ENCODE data around the gene NCOA1.
"Not testable (repeated sequence)": the region's sequence is repeated elsewhere in the genome, so short reads cannot be mapped to it uniquely, and the experiment has no call there.

NCOA1 gene

DNA sequence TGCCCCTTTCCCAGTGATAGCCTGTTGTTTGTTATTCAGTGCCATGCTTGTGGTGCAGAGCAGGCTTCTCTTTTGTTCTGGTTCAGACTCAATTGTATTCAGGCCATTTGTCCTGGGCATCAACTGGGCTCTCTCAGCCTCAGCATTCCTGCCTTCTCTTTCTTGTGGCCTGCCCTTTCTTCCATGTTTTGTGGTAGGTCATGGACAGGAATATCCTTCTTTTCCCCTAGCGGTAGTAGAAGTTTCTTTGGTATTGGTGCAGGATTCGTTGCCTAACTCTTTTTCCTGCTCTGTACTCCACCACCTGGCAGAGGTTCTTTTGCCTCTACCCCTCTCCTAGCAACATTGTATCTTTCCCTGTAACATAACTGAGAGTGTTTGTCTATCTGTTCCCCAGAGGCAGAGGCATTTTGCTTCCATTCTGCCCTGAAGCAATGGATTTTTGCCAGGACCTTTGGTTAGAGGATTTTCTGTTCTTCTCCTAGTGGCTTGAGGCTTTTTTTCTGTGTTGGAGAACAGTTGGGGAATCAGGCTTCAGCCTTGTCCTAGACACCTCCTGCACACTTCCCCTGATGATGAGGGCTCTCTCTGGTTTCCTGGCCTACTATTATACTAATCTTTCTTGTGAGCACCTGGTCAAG, 68.5 kb downstream of the NCOA1 start:
- no CpG with 5 or more reads among the region's 2 CpGs for WGBS (ENCODE audit: insufficient coverage)
- no peaks in the 10 kb centered on the region for H3K27me3 ChIP-seq (replicated peaks in 2 of 5; ENCODE audit: control insufficient read depth in 4 of 5, insufficient read depth in 5 of 5, low read length in 4 of 5)
- H3K27ac ChIP-seq (ENCODE audit: insufficient read depth in 1 of 2, low read depth in 1 of 2, low read length in 2 of 2, poor library complexity in 1 of 2, severe bottlenecking in 2 of 2), result no peak overlapping the region
- H3K9me3 ChIP-seq (ENCODE audit: control extremely low read depth in 1 of 5, control insufficient read depth in 4 of 5, insufficient read depth in 2 of 5, low read depth in 1 of 5, low read length in 4 of 5), result peaks cover 2 to 11% (median 5%) of the 10 kb centered on the region in 5 experiments
- peaks cover 2 to 9% (median 5%) of the 10 kb centered on the region in 4 experiments for H3K36me3 ChIP-seq (ENCODE audit: control insufficient read depth in 4 of 4, insufficient read depth in 4 of 4, low read length in 3 of 4)
- no peak for DNase-seq
- no peaks in the 10 kb centered on the region for H3K4me1 ChIP-seq (ENCODE audit: control extremely low read depth in 1 of 4, control insufficient read depth in 4 of 4, insufficient read depth in 4 of 4, low read length in 3 of 4)
- ChIA-PET POLR2A (interaction anchor here (0.7 kb wide), 1 partner anchor 39 kb away, joined by 3 read pairs; no protein-coding TSS in a partner anchor), CTCF (no interaction called here)
- H3K4me3 ChIP-seq (ENCODE audit: control insufficient read depth in 1 of 7, extremely low read depth in 1 of 7, insufficient read depth in 4 of 7, low read depth in 2 of 7, low read length in 6 of 7), result no peak overlapping the region

DNA sequence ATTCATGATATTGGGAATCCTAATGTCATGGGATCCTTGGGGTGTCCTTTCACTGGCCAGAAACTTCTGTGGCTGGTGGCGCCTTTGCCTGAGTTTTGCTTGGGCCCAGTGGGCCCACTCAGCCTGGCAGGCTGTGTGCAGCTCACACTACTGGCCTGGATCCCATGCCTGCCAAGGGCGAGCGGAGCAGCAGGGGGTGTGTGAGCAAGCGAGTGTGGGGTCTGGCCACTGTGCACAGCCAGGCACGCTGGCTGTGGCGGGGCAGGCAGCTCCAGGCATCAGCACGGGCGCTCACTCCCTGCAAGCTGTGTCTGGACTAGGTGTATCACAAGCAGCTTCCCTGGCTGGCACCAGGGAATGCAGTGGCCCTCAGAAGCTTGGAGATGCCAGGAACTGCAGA, 74.5 kb downstream of the NCOA1 start:
- 100% methylated on average over 4 of the region's 8 CpGs for WGBS (ENCODE audit: insufficient coverage)
- POLR2A ChIA-PET, result no interaction called here
- CTCF ChIA-PET, result interaction anchor here (0.7 kb wide), 1 partner anchor 25 kb away, joined by 3 read pairs; no protein-coding TSS in a partner anchor

DNA sequence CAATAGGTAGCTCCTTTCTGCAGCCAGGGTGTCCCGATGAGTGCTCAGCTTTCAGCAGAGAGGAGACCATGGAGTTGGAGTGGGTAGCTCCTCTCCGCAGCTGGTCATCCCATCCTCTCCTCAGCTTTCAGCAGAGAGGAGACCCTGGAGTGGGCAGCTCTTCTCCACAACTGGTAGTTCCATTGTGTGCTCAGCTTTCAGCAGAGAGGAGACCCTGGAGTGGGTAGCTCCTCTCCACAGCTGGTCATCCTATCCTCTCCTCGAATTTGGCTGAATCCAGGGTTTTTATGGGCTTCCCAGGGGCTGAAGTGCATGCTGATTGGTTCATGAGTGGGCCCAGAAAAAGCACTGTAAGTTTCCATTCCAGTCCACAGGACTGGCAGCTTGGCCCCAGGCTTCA, 75.2 kb downstream of the NCOA1 start:
- H3K36me3 ChIP-seq (ENCODE audit: control insufficient read depth in 4 of 4, insufficient read depth in 4 of 4, low read length in 3 of 4), result peaks cover 11 to 26% (median 15%) of the 10 kb centered on the region in 4 experiments
- H3K4me1 ChIP-seq (ENCODE audit: control extremely low read depth in 1 of 4, control insufficient read depth in 4 of 4, insufficient read depth in 4 of 4, low read length in 3 of 4), result no peaks in the 10 kb centered on the region
- H3K27me3 ChIP-seq (replicated peaks in 2 of 5; ENCODE audit: control insufficient read depth in 4 of 5, insufficient read depth in 5 of 5, low read length in 4 of 5), result no peaks in the 10 kb centered on the region
- no peak overlapping the region for H3K4me3 ChIP-seq (ENCODE audit: control insufficient read depth in 1 of 7, extremely low read depth in 1 of 7, insufficient read depth in 4 of 7, low read depth in 2 of 7, low read length in 6 of 7)
- ChIA-PET CTCF (interaction anchor here (0.7 to 1.4 kb wide), 2 partner anchors 24 to 83 kb away, joined by 3 to 4 read pairs; no protein-coding TSS in a partner anchor), POLR2A (no interaction called here)
- no peak for DNase-seq
- 100% methylated on average over 3 of the region's 3 CpGs for WGBS (ENCODE audit: insufficient coverage)
- peaks cover 0 to 17% (median 13%) of the 10 kb centered on the region in 5 experiments for H3K9me3 ChIP-seq (ENCODE audit: control extremely low read depth in 1 of 5, control insufficient read depth in 4 of 5, insufficient read depth in 2 of 5, low read depth in 1 of 5, low read length in 4 of 5)
- no peak overlapping the region for H3K27ac ChIP-seq (ENCODE audit: insufficient read depth in 1 of 2, low read depth in 1 of 2, low read length in 2 of 2, poor library complexity in 1 of 2, severe bottlenecking in 2 of 2)

More for the DNA sequence above, 74.5 kb downstream of the NCOA1 start:
- no peak for DNase-seq
- peaks cover 11 to 26% (median 15%) of the 10 kb centered on the region in 4 experiments for H3K36me3 ChIP-seq (ENCODE audit: control insufficient read depth in 4 of 4, insufficient read depth in 4 of 4, low read length in 3 of 4)
- peaks cover 0 to 17% (median 13%) of the 10 kb centered on the region in 5 experiments for H3K9me3 ChIP-seq (ENCODE audit: control extremely low read depth in 1 of 5, control insufficient read depth in 4 of 5, insufficient read depth in 2 of 5, low read depth in 1 of 5, low read length in 4 of 5)
- no peaks in the 10 kb centered on the region for H3K4me1 ChIP-seq (ENCODE audit: control extremely low read depth in 1 of 4, control insufficient read depth in 4 of 4, insufficient read depth in 4 of 4, low read length in 3 of 4)
- H3K27me3 ChIP-seq (replicated peaks in 2 of 5; ENCODE audit: control insufficient read depth in 4 of 5, insufficient read depth in 5 of 5, low read length in 4 of 5), result no peaks in the 10 kb centered on the region
- no peak overlapping the region for H3K27ac ChIP-seq (ENCODE audit: insufficient read depth in 1 of 2, low read depth in 1 of 2, low read length in 2 of 2, poor library complexity in 1 of 2, severe bottlenecking in 2 of 2)
- H3K4me3 ChIP-seq (ENCODE audit: control insufficient read depth in 1 of 7, extremely low read depth in 1 of 7, insufficient read depth in 4 of 7, low read depth in 2 of 7, low read length in 6 of 7), result no peak overlapping the region

DNA sequence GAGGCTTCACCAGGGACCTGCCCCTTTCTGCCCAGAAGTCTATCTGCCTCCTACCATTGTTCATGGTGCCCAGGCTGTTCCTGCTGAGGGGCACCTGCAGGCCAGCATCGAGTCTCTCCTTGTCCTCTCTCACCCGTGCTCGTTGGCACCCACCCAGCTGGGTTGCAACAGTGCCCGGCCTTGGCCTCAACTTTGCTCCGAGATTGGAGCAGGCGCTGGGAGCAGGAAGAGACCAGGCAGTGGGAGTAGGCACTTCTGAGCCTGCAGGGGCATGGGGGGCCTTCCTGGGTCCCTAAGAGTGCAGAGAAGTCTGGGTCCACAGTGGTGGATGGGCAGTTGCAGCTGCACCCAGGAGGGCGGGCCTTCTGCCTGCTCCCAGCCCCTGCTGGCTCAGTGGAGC, 75.6 kb downstream of the NCOA1 start:
- 98% methylated on average over 6 of the region's 7 CpGs for WGBS (ENCODE audit: insufficient coverage)
- DNase-seq, result no peak
- ChIA-PET CTCF (interaction anchor here (1.0 to 1.4 kb wide), 2 partner anchors 84 to 315 kb away, joined by 3 to 4 read pairs; no protein-coding TSS in a partner anchor), POLR2A (no interaction called here)
- Histone ChIP-seq H3K27me3 (replicated peaks in 2 of 5; ENCODE audit: control insufficient read depth in 4 of 5, insufficient read depth in 5 of 5, low read length in 4 of 5) (no peaks in the 10 kb centered on the region), H3K4me1 (ENCODE audit: control extremely low read depth in 1 of 4, control insufficient read depth in 4 of 4, insufficient read depth in 4 of 4, low read length in 3 of 4) (no peaks in the 10 kb centered on the region), H3K4me3 (ENCODE audit: control insufficient read depth in 1 of 7, extremely low read depth in 1 of 7, insufficient read depth in 4 of 7, low read depth in 2 of 7, low read length in 6 of 7) (no peak overlapping the region), H3K36me3 (ENCODE audit: control insufficient read depth in 4 of 4, insufficient read depth in 4 of 4, low read length in 3 of 4) (peaks cover 11 to 26% (median 15%) of the 10 kb centered on the region in 4 experiments), H3K27ac (ENCODE audit: insufficient read depth in 1 of 2, low read depth in 1 of 2, low read length in 2 of 2, poor library complexity in 1 of 2, severe bottlenecking in 2 of 2) (no peak overlapping the region), H3K9me3 (ENCODE audit: control extremely low read depth in 1 of 5, control insufficient read depth in 4 of 5, insufficient read depth in 2 of 5, low read depth in 1 of 5, low read length in 4 of 5) (peaks cover 0 to 17% (median 13%) of the 10 kb centered on the region in 5 experiments)

DNA sequence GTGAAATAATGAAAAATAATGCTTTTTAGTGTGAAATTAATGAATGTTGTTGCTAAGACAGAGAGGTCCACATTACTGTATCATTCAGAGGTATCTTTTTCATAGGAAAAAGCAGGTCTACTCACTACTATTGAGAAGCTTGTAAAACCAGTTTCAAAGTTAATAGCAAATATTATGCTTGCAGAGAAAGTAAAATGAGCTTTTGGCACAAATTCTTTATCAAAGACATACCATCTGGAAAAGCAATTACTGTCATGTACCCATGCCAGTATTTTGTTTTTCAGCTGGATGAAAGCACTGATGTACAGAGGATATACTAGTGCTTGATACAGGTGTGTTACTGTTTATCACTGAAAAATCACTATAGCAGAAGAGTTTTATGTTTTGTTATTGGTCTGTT, 77.5 kb downstream of the NCOA1 start:
- Histone ChIP-seq H3K27ac (ENCODE audit: insufficient read depth in 1 of 2, low read depth in 1 of 2, low read length in 2 of 2, poor library complexity in 1 of 2, severe bottlenecking in 2 of 2) (no peak overlapping the region), H3K9me3 (ENCODE audit: control extremely low read depth in 1 of 5, control insufficient read depth in 4 of 5, insufficient read depth in 2 of 5, low read depth in 1 of 5, low read length in 4 of 5) (peaks cover 0 to 17% (median 13%) of the 10 kb centered on the region in 5 experiments), H3K27me3 (replicated peaks in 2 of 5; ENCODE audit: control insufficient read depth in 4 of 5, insufficient read depth in 5 of 5, low read length in 4 of 5) (no peaks in the 10 kb centered on the region), H3K36me3 (ENCODE audit: control insufficient read depth in 4 of 4, insufficient read depth in 4 of 4, low read length in 3 of 4) (peaks cover 14 to 26% (median 16%) of the 10 kb centered on the region in 4 experiments), H3K4me3 (ENCODE audit: control insufficient read depth in 1 of 7, extremely low read depth in 1 of 7, insufficient read depth in 4 of 7, low read depth in 2 of 7, low read length in 6 of 7) (no peak overlapping the region), H3K4me1 (ENCODE audit: control extremely low read depth in 1 of 4, control insufficient read depth in 4 of 4, insufficient read depth in 4 of 4, low read length in 3 of 4) (no peaks in the 10 kb centered on the region)
- POLR2A ChIA-PET, result no interaction called here
- no peak for DNase-seq
- CTCF ChIA-PET, result interaction anchor here (1.0 kb wide), 1 partner anchor 15 kb away, joined by 3 read pairs; no protein-coding TSS in a partner anchor

DNA sequence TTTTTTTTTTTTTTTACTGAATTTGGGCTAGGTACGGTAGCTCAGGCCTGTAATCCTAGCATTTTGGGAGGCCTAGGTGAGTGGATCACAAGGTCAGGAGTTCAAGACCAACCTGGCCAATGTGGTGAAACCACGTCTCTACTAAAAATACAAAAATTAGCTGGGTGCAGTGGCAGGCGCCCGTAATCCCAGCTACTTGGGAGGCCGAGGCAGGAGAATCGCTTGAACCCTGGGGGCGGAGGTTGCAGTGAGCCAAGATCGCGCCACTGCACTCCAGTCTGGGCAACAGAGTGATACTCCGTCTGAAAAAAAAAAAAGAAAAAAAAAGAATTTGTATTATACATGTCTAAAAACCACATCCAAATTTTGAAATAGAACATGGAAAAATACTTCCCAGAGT, 78.5 kb downstream of the NCOA1 start:
- H3K27me3 ChIP-seq (replicated peaks in 2 of 5; ENCODE audit: control insufficient read depth in 4 of 5, insufficient read depth in 5 of 5, low read length in 4 of 5); H3K4me3 ChIP-seq (ENCODE audit: control insufficient read depth in 1 of 7, extremely low read depth in 1 of 7, insufficient read depth in 4 of 7, low read depth in 2 of 7, low read length in 6 of 7); H3K27ac ChIP-seq (ENCODE audit: insufficient read depth in 1 of 2, low read depth in 1 of 2, low read length in 2 of 2, poor library complexity in 1 of 2, severe bottlenecking in 2 of 2); CTCF ChIA-PET; H3K4me1 ChIP-seq (ENCODE audit: control extremely low read depth in 1 of 4, control insufficient read depth in 4 of 4, insufficient read depth in 4 of 4, low read length in 3 of 4); DNase-seq: not testable (repeated sequence)
- WGBS (ENCODE audit: insufficient coverage), result 93% methylated on average over 4 of the region's 10 CpGs
- Histone ChIP-seq H3K9me3 (ENCODE audit: control extremely low read depth in 1 of 5, control insufficient read depth in 4 of 5, insufficient read depth in 2 of 5, low read depth in 1 of 5, low read length in 4 of 5) (peaks cover 0 to 17% (median 13%) of the 10 kb centered on the region in 5 experiments), H3K36me3 (ENCODE audit: control insufficient read depth in 4 of 4, insufficient read depth in 4 of 4, low read length in 3 of 4) (peaks cover 14 to 26% (median 15%) of the 10 kb centered on the region in 4 experiments)
- POLR2A ChIA-PET, result interaction anchor here (0.7 to 0.8 kb wide), 2 partner anchors 159 to 608 kb away, joined by 3 to 4 read pairs; no protein-coding TSS in a partner anchor

DNA sequence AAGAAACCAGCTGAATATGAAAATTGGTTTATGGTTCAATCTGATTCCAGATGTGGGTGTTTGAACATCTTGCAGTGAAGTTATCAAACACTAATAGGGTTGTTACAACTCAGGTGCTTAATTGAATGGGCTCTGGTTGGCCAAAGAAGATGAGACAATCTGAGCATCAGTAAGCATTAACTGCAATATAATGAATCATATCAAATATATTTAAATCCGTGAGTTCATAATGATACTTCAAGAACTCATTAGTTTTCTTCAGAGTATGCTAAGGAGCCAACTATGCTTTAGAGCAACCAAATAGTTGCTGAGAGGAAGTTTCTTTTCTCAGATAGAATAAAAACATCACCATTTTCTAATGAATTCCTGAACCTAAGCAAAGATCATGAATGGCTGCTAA, 79.2 kb downstream of the NCOA1 start:
- no CpG with 5 or more reads among the region's 1 CpG for WGBS (ENCODE audit: insufficient coverage)
- Histone ChIP-seq H3K4me3 (ENCODE audit: control insufficient read depth in 1 of 7, extremely low read depth in 1 of 7, insufficient read depth in 4 of 7, low read depth in 2 of 7, low read length in 6 of 7) (no peak overlapping the region), H3K27me3 (replicated peaks in 2 of 5; ENCODE audit: control insufficient read depth in 4 of 5, insufficient read depth in 5 of 5, low read length in 4 of 5) (no peaks in the 10 kb centered on the region), H3K36me3 (ENCODE audit: control insufficient read depth in 4 of 4, insufficient read depth in 4 of 4, low read length in 3 of 4) (peaks cover 11 to 22% (median 13%) of the 10 kb centered on the region in 4 experiments), H3K4me1 (ENCODE audit: control extremely low read depth in 1 of 4, control insufficient read depth in 4 of 4, insufficient read depth in 4 of 4, low read length in 3 of 4) (no peaks in the 10 kb centered on the region), H3K27ac (ENCODE audit: insufficient read depth in 1 of 2, low read depth in 1 of 2, low read length in 2 of 2, poor library complexity in 1 of 2, severe bottlenecking in 2 of 2) (no peak overlapping the region), H3K9me3 (ENCODE audit: control extremely low read depth in 1 of 5, control insufficient read depth in 4 of 5, insufficient read depth in 2 of 5, low read depth in 1 of 5, low read length in 4 of 5) (peaks cover 0 to 17% (median 13%) of the 10 kb centered on the region in 5 experiments)
- CTCF ChIA-PET, result no interaction called here
- POLR2A ChIA-PET, result interaction anchor here (0.8 kb wide), 1 partner anchor 608 kb away, joined by 4 read pairs; no protein-coding TSS in a partner anchor
- no peak for DNase-seq

Data from common myeloid progenitor, CD34-positive (primary cell).